Gastrocnemius medialis (tissue), 4 donors: Measurements from ENCODE around the gene CCDC107. TPM values are rescaled to one million over a fixed set of nuclear protein-coding genes. Genes with fewer than 3 reads are reported as not detected.

ENCODE experiments used
- ATAC-seq, 2 donors: fragments of 150-250 bp; one replicate each; pipeline ENCODE4 v1.9.1; 2016
- DNase-seq, 2 donors: peaks; one replicate each; pipeline ENCODE4 v3.0.0-alpha.2; 2019
- H3K27ac ChIP-seq, 4 donors: fragments of 200-600 bp; sonication (generic); 1 replicate in 1 of 4; 2 replicates in 3 of 4; pipeline ENCODE4 v1.5.1; 2016 to 2018; ENCODE audit warnings: mild to moderate bottlenecking in 2 of 4, moderate library complexity in 1 of 4
- H3K27me3 ChIP-seq, 3 donors: fragments of 200-600 bp; sonication (generic) in 2 of 3; 1 replicate in 1 of 3; 2 replicates in 2 of 3; pipeline versions ENCODE4 v1.5.1 to v1.6.0; 2016 to 2019; ENCODE audit warnings: mild to moderate bottlenecking in 1 of 3, moderate library complexity in 1 of 3
- H3K36me3 ChIP-seq, 2 donors: fragments of 200-600 bp; sonication (generic) in 1 of 2; one replicate each; pipeline ENCODE4 v1.5.1; 2017 to 2018
- H3K4me1 ChIP-seq, 2 donors: fragments of 200-600 bp; sonication (generic) in 1 of 2; one replicate each; pipeline ENCODE4 v1.5.1; 2016 to 2017; ENCODE audit warnings: mild to moderate bottlenecking in 2 of 2
- H3K4me3 ChIP-seq, 4 donors: fragments of 200-600 bp; sonication (generic) in 3 of 4; 1 replicate in 1 of 4; 2 replicates in 3 of 4; pipeline ENCODE4 v1.5.1; 2016 to 2019; ENCODE audit warnings: mild to moderate bottlenecking in 2 of 4
- H3K9me3 ChIP-seq, 3 donors: fragments of 200-600 bp; sonication (generic) in 2 of 3; 1 replicate in 1 of 3; 2 replicates in 2 of 3; pipeline ENCODE4 v1.5.1; 2016 to 2019
- CTCF ChIP-seq, 5 experiments: fragments of 450-650 bp in 3 of 5; fragments of 200-600 bp in 2 of 5; sonication (generic) in 2 of 5; IDR thresholded peaks in 4 of 5; conservative IDR thresholded peaks in 1 of 5; 1 replicate in 4 of 5; 2 replicates in 1 of 5; pipeline ENCODE4 v1.5.1; 2016 to 2019; ENCODE audit warnings: antibody characterized with exemption in 5 of 5, mild to moderate bottlenecking in 3 of 5, moderate library complexity in 3 of 5
- POLR2A ChIP-seq, 2 donors: fragments of 450-650 bp; IDR thresholded peaks; one replicate each; pipeline ENCODE4 v1.6.1; 2017; ENCODE audit warnings: antibody characterized with exemption in 2 of 2, mild to moderate bottlenecking in 2 of 2, moderate library complexity in 2 of 2
- in situ Hi-C, 4 donors: fragments of 200-750 bp; cut with MboI; loops; one replicate each; pipeline versions ENCODE4 v1.15.0 to v1.8.0; 2017; ENCODE audit warnings: low sequenced_read_pairs in 4 of 4
- intact Hi-C: fragments of 100-400 bp; cut with DNase I; formaldehyde crosslinking; loops from one replicate; pipeline ENCODE4 v1.15.1; 2023; ENCODE audit warnings: low total_unique reads
- total RNA-seq, 4 donors: library from RNA; depleted of rRNA; stranded (reverse); fragments of >200 nt; gene quantifications; one replicate each; pipeline versions ENCODE4 v1.1.0 to v1.2.3, GENCODE V29; 2016

The CCDC107 gene
- total RNA-seq, 4 donors from 2014 or later, result 21.9 to 45.3 (median 31.5) TPM

- Histone ChIP-seq H3K9me3 (no peaks in the 10 kb centered on the region), H3K27ac (peak overlapping the region; percentile 97 to 99 (median 98)), H3K36me3 (peaks cover 0 to 32% of the 10 kb centered on the region in 2 donors), H3K4me3 (peak overlapping the region; percentile 16 to 96 (median 85)), H3K27me3 (no peaks in the 10 kb centered on the region), H3K4me1 (peaks cover 40 to 51% of the 10 kb centered on the region in 2 donors)
- intact Hi-C loops (loop anchor here (5.0 kb wide), 1 partner anchor 694 kb away; no protein-coding TSS in a partner anchor), in situ Hi-C loops (no loop called here)
- ATAC-seq (peak; percentile 39 to 45), DNase-seq (peak; percentile 41 to 80)
- no peak for TF ChIP-seq CTCF (IDR thresholded peaks at IDR 0.05 in 4 of 5, conservative IDR thresholded peaks at IDR 0.05 in 1 of 5)
- TF ChIP-seq POLR2A (IDR thresholded peaks at IDR 0.05), result peak in 1 of 2 donors; percentile 49
Measured at GRCh38 chr9:35686222-35687203, 28.4 kb downstream of the CCDC107 start.

- H3K27ac ChIP-seq, result peak overlapping the region; percentile 97 to 99 (median 98)
- in situ Hi-C loops (no loop called here), intact Hi-C loops (loop anchor here (5.0 kb wide), 1 partner anchor 695 kb away; no protein-coding TSS in a partner anchor)
- no peaks in the 10 kb centered on the region for H3K9me3 ChIP-seq
- ATAC-seq (peak in 1 of 2 donors; percentile 11), DNase-seq (peak in 1 of 2 donors; percentile 60)
- H3K36me3 ChIP-seq, result peaks cover 0 to 32% of the 10 kb centered on the region in 2 donors
- H3K4me3 ChIP-seq, result peak overlapping the region; percentile 16 to 96 (median 85)
- no peaks in the 10 kb centered on the region for H3K27me3 ChIP-seq
- TF ChIP-seq CTCF (IDR thresholded peaks at IDR 0.05 in 4 of 5, conservative IDR thresholded peaks at IDR 0.05 in 1 of 5) (no peak), POLR2A (IDR thresholded peaks at IDR 0.05) (no peak)
- peaks cover 40 to 51% of the 10 kb centered on the region in 2 donors for H3K4me1 ChIP-seq
Measured at GRCh38 chr9:35687306-35687705, 29.2 kb downstream of the CCDC107 start.

GRCh38 chr9:35687972-35688557 lies 30.0 kb downstream of the CCDC107 start:
- H3K27me3 ChIP-seq, result no peaks in the 10 kb centered on the region
- peak overlapping the region; percentile 97 to 99 (median 98) for H3K27ac ChIP-seq
- in situ Hi-C loops, result no loop called here
- DNase-seq (peak; percentile 51 to 84), ATAC-seq (peak; percentile 31 to 34)
- H3K9me3 ChIP-seq, result no peaks in the 10 kb centered on the region
- peak overlapping the region; percentile 77 to 96 (median 87) for H3K4me3 ChIP-seq
- H3K4me1 ChIP-seq, result peaks cover 40 to 51% of the 10 kb centered on the region in 2 donors
- intact Hi-C loops, result loop anchor here (2.0 to 5.0 kb wide), 2 partner anchors 615 to 696 kb away; partner anchors contain the start of gene VCP
- peaks cover 0 to 28% of the 10 kb centered on the region in 2 donors for H3K36me3 ChIP-seq
- no peak for TF ChIP-seq CTCF (IDR thresholded peaks at IDR 0.05 in 4 of 5, conservative IDR thresholded peaks at IDR 0.05 in 1 of 5)
- TF ChIP-seq POLR2A (IDR thresholded peaks at IDR 0.05), result peak; percentile 48 to 81

- Histone ChIP-seq H3K27me3 (no peaks in the 10 kb centered on the region), H3K4me1 (peaks cover 40 to 51% of the 10 kb centered on the region in 2 donors), H3K4me3 (peak overlapping the region; percentile 77 to 96 (median 87)), H3K27ac (peak overlapping the region; percentile 97 to 99 (median 98)), H3K9me3 (no peaks in the 10 kb centered on the region), H3K36me3 (peaks cover 0 to 20% of the 10 kb centered on the region in 2 donors)
- intact Hi-C loops (loop anchor here (2.0 to 5.0 kb wide), 2 partner anchors 616 to 697 kb away; partner anchors contain the start of gene VCP), in situ Hi-C loops (no loop called here)
- ATAC-seq, result peak; percentile 5 to 36
- peak in 1 of 2 donors; percentile 52 for DNase-seq
- TF ChIP-seq CTCF (IDR thresholded peaks at IDR 0.05 in 4 of 5, conservative IDR thresholded peaks at IDR 0.05 in 1 of 5) (no peak), POLR2A (IDR thresholded peaks at IDR 0.05) (peak in 1 of 2 donors; percentile 49)
Measured at GRCh38 chr9:35688558-35689541, 30.8 kb downstream of the CCDC107 start.
